Measurements from ENCODE around the gene SLC27A5.
"Not testable (repeated sequence)": the region's sequence is repeated elsewhere in the genome, so short reads cannot be mapped to it uniquely, and the experiment has no call there.

The SLC27A5 gene

GRCh38 chr19:58521651-58522050 is 9.9 kb upstream of the SLC27A5 start:
- no peak for DNase-seq

- no peak for DNase-seq
These were observed 8.4 kb upstream of the SLC27A5 start for GRCh38 chr19:58520257-58520599.

GRCh38 chr19:58519355-58520256 is 7.8 kb upstream of the SLC27A5 start, which contains the start of gene ZBTB45:
ZBTB45 (minus strand) TSS chr19:58519810; CDS start chr19:58517673, 2,137 bp downstream.
- peak; percentile 89 for DNase-seq

GRCh38 chr19:58519087-58519354 is 7.2 kb upstream of the SLC27A5 start:
- DNase-seq: peak; percentile 53

- DNase-seq: no peak
These were observed 6.7 kb upstream of the SLC27A5 start for GRCh38 chr19:58518256-58519086.

- no peak for DNase-seq
These were observed 5.4 kb upstream of the SLC27A5 start for GRCh38 chr19:58516964-58517833.

GRCh38 chr19:58516246-58516836 is 4.5 kb upstream of the SLC27A5 start:
- no peak for DNase-seq

- no peak for DNase-seq
These were observed 3.5 kb upstream of the SLC27A5 start for GRCh38 chr19:58515259-58515658.

- DNase-seq: no peak
These were observed 2.8 kb upstream of the SLC27A5 start for GRCh38 chr19:58514564-58515022.

- peak; percentile 96 for DNase-seq
These were observed 2.1 kb upstream of the SLC27A5 start for GRCh38 chr19:58513694-58514563.

- no peak for DNase-seq
These were observed 1.5 kb upstream of the SLC27A5 start for GRCh38 chr19:58513213-58513693.

- DNase-seq: no peak
These were observed 1.5 kb downstream of the SLC27A5 start for GRCh38 chr19:58510084-58510862.

GRCh38 chr19:58509731-58510083 is 2.1 kb downstream of the SLC27A5 start:
- no peak for DNase-seq

GRCh38 chr19:58507602-58508223 is 4.1 kb downstream of the SLC27A5 start:
- DNase-seq: not testable (repeated sequence)

GRCh38 chr19:58500242-58500641 is 11.6 kb downstream of the SLC27A5 start:
- no peak for DNase-seq

- peak; percentile 98 for DNase-seq
These were observed 12.5 kb downstream of the SLC27A5 start for GRCh38 chr19:58499021-58499927.

GRCh38 chr19:58498316-58499020 is 13.3 kb downstream of the SLC27A5 start:
- no peak for DNase-seq

- DNase-seq: no peak
These were observed 14.1 kb downstream of the SLC27A5 start for GRCh38 chr19:58497634-58498170.

All from activated naive CD4-positive, alpha-beta T cell treated with Interleukin-2 at 50 U/mL for 16 hours (primary cell).